ENCODE data around the gene BST1. TPM values are rescaled to one million over a fixed set of nuclear protein-coding genes. Genes with fewer than 3 reads are reported as not detected.

BST1 gene
- total RNA-seq, 4 donors from 2014 or later: 0.26 to 2.1 (median 0.95) TPM

DNA sequence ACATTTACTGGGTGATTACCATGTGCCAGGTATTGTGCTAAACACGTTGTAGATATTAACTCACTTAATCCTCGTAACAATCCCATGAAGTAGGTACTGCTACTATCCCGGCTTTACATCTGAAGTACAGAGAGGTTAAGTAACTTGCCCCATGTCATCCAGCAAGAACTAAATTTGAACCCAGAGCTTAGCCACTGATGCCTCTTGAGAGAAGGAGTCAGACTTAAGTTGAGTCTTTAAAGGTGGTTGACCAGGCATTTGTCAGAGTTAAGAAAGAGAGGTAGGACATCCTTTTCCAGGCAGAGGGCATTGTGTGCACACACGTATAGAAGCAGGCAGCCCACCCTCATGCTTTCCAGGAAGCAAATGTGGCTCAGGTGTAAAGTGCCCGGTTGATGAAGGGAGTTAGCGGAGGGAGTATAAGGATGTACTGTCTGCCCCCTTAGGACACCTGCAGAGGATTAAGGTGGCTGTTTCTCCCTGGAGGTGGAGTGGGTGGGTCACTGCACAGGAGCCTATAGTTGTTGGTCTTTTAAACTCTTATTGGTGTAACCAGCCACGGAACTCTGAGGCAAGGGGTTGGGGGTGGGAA is 74.9 kb downstream of the BST1 start:
- Histone ChIP-seq H3K27me3 (no peaks in the 10 kb centered on the region), H3K36me3 (no peaks in the 10 kb centered on the region), H3K4me1 (peaks cover 6 to 27% of the 10 kb centered on the region in 2 donors), H3K4me3 (peak overlapping the region; percentile 71 to 86 (median 78)), H3K27ac (peak overlapping the region; percentile 89 to 91 (median 90)), H3K9me3 (no peaks in the 10 kb centered on the region)
- TF ChIP-seq POLR2A (IDR thresholded peaks at IDR 0.05) (no peak), CTCF (IDR thresholded peaks at IDR 0.05 in 4 of 5, conservative IDR thresholded peaks at IDR 0.05 in 1 of 5) (no peak)
- DNase-seq (no peak), ATAC-seq (peak; percentile 1 to 5)
- intact Hi-C loops (cut with DNase I; ENCODE audit: low total_unique reads) (loop anchor here (2.0 kb wide), 1 partner anchor 47 kb away; no protein-coding TSS in a partner anchor), in situ Hi-C loops (cut with MboI; ENCODE audit: low sequenced_read_pairs in 4 of 4) (loop anchor here in 1 of 4 donors (25.0 kb wide), 1 partner anchor 435 kb away; no protein-coding TSS in a partner anchor)

GRCh38 chr4:15778289-15779241 is 75.7 kb downstream of the BST1 start, which contains the start of gene CD38:
Gene CD38, plus strand, starts transcription at chr4:15778328. Its CDS starts 87 bp downstream, at chr4:15778415.
- DNase-seq: peak; percentile 46 to 64
- H3K27ac ChIP-seq: peak within 1 kb of the TSS; percentile 89 to 91 (median 90)
- in situ Hi-C loops (cut with MboI; ENCODE audit: low sequenced_read_pairs in 4 of 4): loop anchor here in 1 of 4 donors (25.0 kb wide), 1 partner anchor 434 kb away; no protein-coding TSS in a partner anchor

GRCh38 chr4:15779306-15779705 is 76.4 kb downstream of the BST1 start:
- H3K9me3 ChIP-seq: no peaks in the 10 kb centered on the region
- peak overlapping the region; percentile 89 to 91 (median 90) for H3K27ac ChIP-seq
- H3K4me3 ChIP-seq: peak overlapping the region; percentile 71 to 86 (median 78)
- in situ Hi-C loops (cut with MboI; ENCODE audit: low sequenced_read_pairs in 4 of 4): loop anchor here in 1 of 4 donors (25.0 kb wide), 1 partner anchor 433 kb away; no protein-coding TSS in a partner anchor
- peak; percentile 65 to 76 for ATAC-seq
- DNase-seq: peak; percentile 52 to 73
- H3K27me3 ChIP-seq: no peaks in the 10 kb centered on the region
- peaks cover 6 to 27% of the 10 kb centered on the region in 2 donors for H3K4me1 ChIP-seq
- intact Hi-C loops (cut with DNase I; ENCODE audit: low total_unique reads): loop anchor here (1.0 to 2.0 kb wide), 3 partner anchors 22 to 447 kb away; partner anchors contain the start of gene TAPT1
- H3K36me3 ChIP-seq: no peaks in the 10 kb centered on the region
- TF ChIP-seq POLR2A (IDR thresholded peaks at IDR 0.05): no peak
- peak in 3 of 5 experiments; percentile 32 to 60 (median 58) for TF ChIP-seq CTCF (IDR thresholded peaks at IDR 0.05 in 4 of 5, conservative IDR thresholded peaks at IDR 0.05 in 1 of 5)

More at GRCh38 chr4:15778289-15779241, 75.7 kb downstream of the BST1 start, which contains the start of gene CD38:
- no peaks in the 10 kb centered on the region for H3K27me3 ChIP-seq
- peaks cover 6 to 27% of the 10 kb centered on the region in 2 donors for H3K4me1 ChIP-seq
- H3K9me3 ChIP-seq: no peaks in the 10 kb centered on the region
- peak within 1 kb of the TSS; percentile 71 to 86 (median 78) for H3K4me3 ChIP-seq
- peak; percentile 76 to 86 for ATAC-seq
- intact Hi-C loops (cut with DNase I; ENCODE audit: low total_unique reads): loop anchor here (1.0 to 2.0 kb wide), 3 partner anchors 23 to 448 kb away; partner anchors contain the start of gene TAPT1
- no peaks in the 10 kb centered on the region for H3K36me3 ChIP-seq
- TF ChIP-seq POLR2A (IDR thresholded peaks at IDR 0.05) (peak in 1 of 2 donors; percentile 6), CTCF (IDR thresholded peaks at IDR 0.05 in 4 of 5, conservative IDR thresholded peaks at IDR 0.05 in 1 of 5) (no peak)

DNA sequence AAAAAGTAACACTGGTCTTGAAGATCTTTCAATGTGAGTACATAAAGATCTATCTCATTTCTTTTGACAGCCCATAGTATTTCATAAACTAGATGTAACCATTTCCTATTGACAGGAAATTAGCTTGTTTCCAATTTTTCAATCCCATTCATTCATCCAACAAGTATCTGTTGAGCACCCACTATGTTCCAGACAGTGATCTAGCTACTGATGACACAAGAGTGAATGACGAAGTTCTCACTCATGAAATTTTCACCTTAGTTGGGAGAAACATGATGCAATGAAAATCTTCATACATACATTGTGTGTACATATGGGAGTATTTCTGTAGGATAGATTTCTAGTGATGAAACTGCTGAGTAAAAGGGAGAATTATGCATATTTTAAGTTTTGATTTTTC is 76.9 kb downstream of the BST1 start:
- H3K9me3 ChIP-seq: no peaks in the 10 kb centered on the region
- H3K36me3 ChIP-seq: no peaks in the 10 kb centered on the region
- intact Hi-C loops (cut with DNase I; ENCODE audit: low total_unique reads): loop anchor here (1.0 to 2.0 kb wide), 3 partner anchors 21 to 446 kb away; partner anchors contain the start of gene TAPT1
- no peaks in the 10 kb centered on the region for H3K27me3 ChIP-seq
- DNase-seq (no peak), ATAC-seq (no peak)
- H3K4me3 ChIP-seq: peak overlapping the region; percentile 71 to 86 (median 78)
- H3K4me1 ChIP-seq: peaks cover 6 to 27% of the 10 kb centered on the region in 2 donors
- TF ChIP-seq CTCF (IDR thresholded peaks at IDR 0.05 in 4 of 5, conservative IDR thresholded peaks at IDR 0.05 in 1 of 5): no peak
- no peak for TF ChIP-seq POLR2A (IDR thresholded peaks at IDR 0.05)
- peak overlapping the region; percentile 89 to 91 (median 90) for H3K27ac ChIP-seq
- in situ Hi-C loops (cut with MboI; ENCODE audit: low sequenced_read_pairs in 4 of 4): loop anchor here in 1 of 4 donors (25.0 kb wide), 1 partner anchor 432 kb away; no protein-coding TSS in a partner anchor
